ENCODE data around the gene POC1A. TPM values are rescaled to one million over a fixed set of nuclear protein-coding genes. Genes with fewer than 3 reads are reported as not detected.

POC1A gene
- total RNA-seq, 2 donors from 2014 or later, result 2.5 to 5.3 TPM

DNA sequence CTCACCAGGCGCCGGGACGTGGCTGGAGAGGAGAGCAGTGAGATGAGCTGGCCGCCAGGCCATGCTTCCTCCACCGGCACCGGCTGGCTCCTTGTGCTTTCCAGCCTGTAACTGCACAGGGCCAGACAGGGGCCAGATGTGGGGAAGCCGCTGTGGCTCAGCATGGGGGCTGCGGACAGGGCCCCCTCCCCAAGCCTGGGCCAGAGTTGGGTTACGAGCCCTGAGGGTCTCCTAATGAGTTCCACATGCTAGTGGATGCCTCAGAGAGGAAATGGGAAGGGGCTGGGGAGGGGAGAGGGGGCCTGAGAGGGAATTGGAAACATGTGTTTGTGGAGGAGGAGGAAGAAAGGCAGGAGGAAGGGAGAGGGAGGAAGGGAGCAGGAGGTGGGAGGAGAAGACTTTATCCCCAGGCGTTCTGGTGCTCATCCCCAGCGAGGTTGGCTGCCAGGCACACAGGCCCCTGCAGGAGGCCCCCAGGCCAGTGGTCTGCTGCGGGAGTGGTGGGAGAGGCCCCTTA, 86.1 kb downstream of the POC1A start:
- no peak for DNase-seq (ENCODE audit: low spot score)
- no peaks in the 10 kb centered on the region for H3K9me3 ChIP-seq
- H3K27me3 ChIP-seq (replicated peaks; ENCODE audit: insufficient read depth), result no peaks in the 10 kb centered on the region
- intact Hi-C loops (cut with DNase I), result no loop called here
- H3K4me3 ChIP-seq, result no peak overlapping the region
- 71% methylated on average over 12 of the region's 12 CpGs for WGBS
- no peaks in the 10 kb centered on the region for H3K4me1 ChIP-seq (replicated peaks)
- H3K36me3 ChIP-seq, result no peaks in the 10 kb centered on the region
- no peak overlapping the region for H3K27ac ChIP-seq
- TF ChIP-seq, protein P1, sequence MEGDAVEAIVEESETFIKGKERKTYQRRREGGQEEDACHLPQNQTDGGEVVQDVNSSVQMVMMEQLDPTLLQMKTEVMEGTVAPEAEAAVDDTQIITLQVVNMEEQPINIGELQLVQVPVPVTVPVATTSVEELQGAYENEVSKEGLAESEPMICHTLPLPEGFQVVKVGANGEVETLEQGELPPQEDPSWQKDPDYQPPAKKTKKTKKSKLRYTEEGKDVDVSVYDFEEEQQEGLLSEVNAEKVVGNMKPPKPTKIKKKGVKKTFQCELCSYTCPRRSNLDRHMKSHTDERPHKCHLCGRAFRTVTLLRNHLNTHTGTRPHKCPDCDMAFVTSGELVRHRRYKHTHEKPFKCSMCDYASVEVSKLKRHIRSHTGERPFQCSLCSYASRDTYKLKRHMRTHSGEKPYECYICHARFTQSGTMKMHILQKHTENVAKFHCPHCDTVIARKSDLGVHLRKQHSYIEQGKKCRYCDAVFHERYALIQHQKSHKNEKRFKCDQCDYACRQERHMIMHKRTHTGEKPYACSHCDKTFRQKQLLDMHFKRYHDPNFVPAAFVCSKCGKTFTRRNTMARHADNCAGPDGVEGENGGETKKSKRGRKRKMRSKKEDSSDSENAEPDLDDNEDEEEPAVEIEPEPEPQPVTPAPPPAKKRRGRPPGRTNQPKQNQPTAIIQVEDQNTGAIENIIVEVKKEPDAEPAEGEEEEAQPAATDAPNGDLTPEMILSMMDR (IDR thresholded peaks at IDR 0.05), result no peak
- no peak for TF ChIP-seq POLR2AphosphoS5 (IDR thresholded peaks at IDR 0.05)
- no peak for TF ChIP-seq POLR2A (IDR thresholded peaks at IDR 0.05)

GRCh38 chr3:52067526-52067925, 86.7 kb downstream of the POC1A start:
- 82% methylated on average over 4 of the region's 4 CpGs for WGBS
- Histone ChIP-seq H3K27me3 (replicated peaks; ENCODE audit: insufficient read depth) (no peaks in the 10 kb centered on the region), H3K4me3 (no peak overlapping the region), H3K9me3 (no peaks in the 10 kb centered on the region), H3K27ac (no peak overlapping the region), H3K4me1 (replicated peaks) (no peaks in the 10 kb centered on the region), H3K36me3 (no peaks in the 10 kb centered on the region)
- no peak for TF ChIP-seq POLR2A (IDR thresholded peaks at IDR 0.05)
- TF ChIP-seq, protein P1 (IDR thresholded peaks at IDR 0.05), result no peak
- no peak for TF ChIP-seq POLR2AphosphoS5 (IDR thresholded peaks at IDR 0.05)
- DNase-seq (ENCODE audit: low spot score), result no peak
- intact Hi-C loops (cut with DNase I), result no loop called here

DNA sequence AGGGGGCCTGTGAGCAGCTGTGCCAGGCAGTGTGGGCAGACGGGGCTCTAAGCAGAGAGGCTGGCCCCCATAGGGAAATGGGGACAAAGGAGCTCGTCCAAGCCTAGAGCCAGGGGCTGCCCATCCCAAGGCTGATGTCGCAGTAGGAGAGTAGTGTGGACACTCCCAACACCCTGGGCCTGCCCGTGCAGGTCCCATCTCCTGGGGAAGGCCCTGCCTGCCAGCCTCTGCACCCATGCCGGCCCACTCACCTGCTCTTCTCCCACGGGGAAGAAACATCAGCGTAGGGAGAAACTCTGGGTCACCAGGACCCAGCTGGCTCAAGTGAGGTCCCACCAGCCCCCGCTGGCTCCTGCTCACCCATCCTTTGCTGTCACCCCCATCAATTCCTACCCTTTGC, 87.2 kb downstream of the POC1A start:
- H3K4me1 ChIP-seq (replicated peaks), result no peaks in the 10 kb centered on the region
- no peaks in the 10 kb centered on the region for H3K9me3 ChIP-seq
- no peaks in the 10 kb centered on the region for H3K36me3 ChIP-seq
- TF ChIP-seq, protein P1 (IDR thresholded peaks at IDR 0.05), result no peak
- TF ChIP-seq POLR2A (IDR thresholded peaks at IDR 0.05) (no peak), POLR2AphosphoS5 (IDR thresholded peaks at IDR 0.05) (no peak)
- no peak overlapping the region for H3K27ac ChIP-seq
- H3K27me3 ChIP-seq (replicated peaks; ENCODE audit: insufficient read depth), result no peaks in the 10 kb centered on the region
- DNase-seq (ENCODE audit: low spot score), result no peak
- WGBS, result 78% methylated on average over 8 of the region's 8 CpGs
- intact Hi-C loops (cut with DNase I), result no loop called here
- H3K4me3 ChIP-seq, result no peak overlapping the region

- Histone ChIP-seq H3K9me3 (no peaks in the 10 kb centered on the region), H3K27me3 (replicated peaks; ENCODE audit: insufficient read depth) (no peaks in the 10 kb centered on the region), H3K4me1 (replicated peaks) (no peaks in the 10 kb centered on the region), H3K4me3 (no peak overlapping the region), H3K27ac (no peak overlapping the region), H3K36me3 (no peaks in the 10 kb centered on the region)
- WGBS, result 49% methylated on average over 12 of the region's 12 CpGs
- DNase-seq (ENCODE audit: low spot score), result no peak
- intact Hi-C loops (cut with DNase I), result no loop called here
- TF ChIP-seq, protein P1 (IDR thresholded peaks at IDR 0.05), result no peak
- TF ChIP-seq POLR2A (IDR thresholded peaks at IDR 0.05) (no peak), POLR2AphosphoS5 (IDR thresholded peaks at IDR 0.05) (no peak)
Measured at GRCh38 chr3:52065264-52065756, 88.9 kb downstream of the POC1A start.

- 78% methylated on average over 8 of the region's 8 CpGs for WGBS
- H3K9me3 ChIP-seq, result no peaks in the 10 kb centered on the region
- no peak overlapping the region for H3K27ac ChIP-seq
- H3K4me3 ChIP-seq, result no peak overlapping the region
- H3K27me3 ChIP-seq (replicated peaks; ENCODE audit: insufficient read depth), result no peaks in the 10 kb centered on the region
- intact Hi-C loops (cut with DNase I), result no loop called here
- H3K4me1 ChIP-seq (replicated peaks), result no peaks in the 10 kb centered on the region
- no peak for TF ChIP-seq POLR2AphosphoS5 (IDR thresholded peaks at IDR 0.05)
- H3K36me3 ChIP-seq, result no peaks in the 10 kb centered on the region
- DNase-seq (ENCODE audit: low spot score), result no peak
Measured at GRCh38 chr3:52064561-52064960, 89.7 kb downstream of the POC1A start.
